HS-27A (cell line): ENCODE measurements around the gene ARHGAP6.

Experiments used
- DNase-seq: peaks from one replicate; pipeline ENCODE4 v3.0.0-alpha.2; 2012; ENCODE audit warnings: low read depth, missing footprints

The ARHGAP6 gene

DNA sequence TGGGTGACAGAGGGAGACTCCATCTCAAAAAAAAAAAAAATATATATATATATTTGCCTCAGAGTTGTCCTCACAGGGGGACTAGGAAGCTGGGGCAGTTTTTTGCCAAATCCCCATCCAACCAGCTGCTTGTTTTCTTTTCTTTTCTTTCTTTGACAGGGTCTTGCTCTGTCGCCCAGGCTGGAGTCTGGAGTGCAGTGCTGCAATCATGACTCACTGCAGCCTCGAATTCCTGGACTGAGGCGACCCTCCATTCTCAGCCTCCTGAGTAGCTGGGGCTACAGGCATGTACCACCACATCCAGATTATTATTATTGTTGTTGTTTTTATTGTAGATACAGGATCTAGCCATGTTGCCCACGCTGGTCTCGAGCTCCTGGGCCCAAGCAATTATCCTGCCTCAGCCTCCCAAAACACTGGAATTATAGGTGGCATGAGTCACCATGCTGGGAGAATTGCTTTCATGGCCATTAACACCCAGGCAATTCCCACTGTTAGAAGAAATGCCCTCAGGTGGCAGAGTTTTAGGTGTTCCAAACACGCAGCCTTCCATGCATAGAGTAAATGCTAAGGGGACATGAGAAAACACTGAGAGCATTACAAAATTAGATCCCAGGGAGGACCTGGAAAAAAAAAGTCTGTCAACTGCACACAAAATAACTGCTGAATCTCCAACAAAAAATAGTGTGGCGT, 98.0 kb downstream of the ARHGAP6 start:
- no peak for DNase-seq

DNA sequence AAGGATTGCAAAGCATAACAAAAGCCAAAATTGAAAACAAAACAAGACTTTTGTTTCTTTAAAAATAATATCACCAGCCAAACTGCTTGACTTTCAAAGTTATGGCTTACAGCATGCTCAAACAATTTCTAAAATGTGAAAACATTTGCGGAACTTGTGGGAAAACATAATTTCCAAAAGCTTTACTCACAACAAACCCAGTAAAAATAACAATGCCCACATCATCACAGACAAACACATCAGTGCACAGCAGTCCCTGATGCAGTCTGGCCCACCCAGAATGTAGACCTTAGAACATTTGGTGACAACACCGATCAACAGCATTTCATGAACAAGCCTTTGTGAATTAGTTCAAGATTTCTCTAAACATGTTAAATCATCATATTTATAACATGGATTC, 98.9 kb downstream of the ARHGAP6 start:
- no peak for DNase-seq

GRCh38 chrX:11566173-11566572, 99.5 kb downstream of the ARHGAP6 start:
- DNase-seq = no peak

DNA sequence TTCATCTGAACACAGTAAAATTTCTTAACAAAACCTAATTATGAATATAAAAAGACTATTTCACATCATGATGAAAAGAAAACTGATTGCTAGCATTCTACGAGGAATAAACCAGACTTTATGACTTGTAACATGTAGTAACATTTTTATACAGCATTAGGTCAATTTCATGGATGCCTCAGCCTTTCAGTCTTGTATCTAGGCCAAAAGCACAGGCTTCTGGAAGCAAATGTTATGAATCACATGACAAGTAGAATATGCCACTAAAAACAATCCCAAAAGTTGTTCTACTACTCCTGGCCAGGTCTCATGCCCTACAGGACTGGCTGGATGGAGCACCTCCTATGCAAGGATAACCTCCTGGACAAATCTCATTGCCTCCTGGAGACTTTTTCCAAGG, 101.2 kb downstream of the ARHGAP6 start:
- no peak for DNase-seq

DNA sequence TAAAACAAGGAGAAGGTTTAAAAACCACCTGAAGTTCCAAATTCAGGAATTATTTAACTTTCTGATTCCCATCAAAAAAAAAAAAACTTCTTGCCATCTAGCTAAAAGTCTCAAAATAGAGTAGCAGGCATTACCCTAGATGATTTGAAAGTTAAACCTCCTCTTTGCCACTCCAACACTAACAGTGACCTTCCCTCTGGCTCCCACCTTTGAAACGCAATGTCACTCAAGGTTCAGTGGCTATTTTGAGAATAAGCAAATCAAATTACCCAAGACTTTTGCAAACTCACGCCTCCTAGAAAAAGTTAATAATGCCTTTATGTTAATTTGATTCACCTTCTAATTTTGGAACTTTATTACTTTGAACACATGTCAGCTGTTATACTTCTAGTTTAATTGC, 103.2 kb downstream of the ARHGAP6 start:
- no peak for DNase-seq

DNA sequence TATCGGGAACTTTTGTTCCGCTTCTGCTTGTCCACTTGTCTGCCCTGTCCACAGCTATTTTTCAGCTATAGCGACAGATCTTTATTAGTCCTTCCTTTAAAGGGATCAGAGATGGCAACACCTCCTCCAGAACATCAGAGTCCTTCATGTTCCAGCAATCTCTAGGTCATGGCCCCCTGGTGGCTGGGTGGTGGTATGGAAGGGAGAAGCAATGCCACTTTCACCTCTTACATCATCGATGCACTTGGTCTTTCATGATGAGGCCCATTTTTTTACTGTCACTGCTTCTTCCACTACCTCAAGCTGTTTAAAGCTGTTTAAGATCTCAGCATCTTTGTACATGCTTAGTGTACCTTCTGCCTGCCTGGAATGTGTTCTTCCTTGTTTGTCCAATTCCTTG, 106.7 kb downstream of the ARHGAP6 start:
- DNase-seq = no peak

GRCh38 chrX:11557120-11557519, 108.6 kb downstream of the ARHGAP6 start:
- DNase-seq = no peak

- no peak for DNase-seq
Observed at GRCh38 chrX:11555759-11556158, 110.0 kb downstream of the ARHGAP6 start.

DNA sequence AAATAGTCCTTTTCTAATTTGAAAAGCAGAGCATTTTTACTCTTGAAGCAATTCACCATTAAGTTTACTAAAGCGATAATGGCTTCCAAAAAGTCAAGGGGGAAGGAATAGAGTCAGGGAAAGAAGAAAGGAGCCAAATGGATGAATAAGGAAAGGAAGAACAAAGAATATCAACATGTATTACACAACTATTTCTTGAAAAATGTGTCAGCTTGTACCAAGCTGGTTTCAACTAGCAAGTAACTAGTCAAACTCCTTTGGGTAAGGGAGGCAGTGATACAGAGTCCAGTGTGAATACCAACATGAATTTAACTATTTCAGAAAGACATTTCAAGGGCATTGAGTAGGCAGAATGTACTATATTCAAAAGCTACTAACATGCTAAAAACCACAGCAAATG, 112.1 kb downstream of the ARHGAP6 start:
- DNase-seq = no peak

- DNase-seq = no peak
Observed at GRCh38 chrX:11551151-11551550, 114.6 kb downstream of the ARHGAP6 start.

GRCh38 chrX:11546917-11547316, 118.8 kb downstream of the ARHGAP6 start:
- no peak for DNase-seq

DNA sequence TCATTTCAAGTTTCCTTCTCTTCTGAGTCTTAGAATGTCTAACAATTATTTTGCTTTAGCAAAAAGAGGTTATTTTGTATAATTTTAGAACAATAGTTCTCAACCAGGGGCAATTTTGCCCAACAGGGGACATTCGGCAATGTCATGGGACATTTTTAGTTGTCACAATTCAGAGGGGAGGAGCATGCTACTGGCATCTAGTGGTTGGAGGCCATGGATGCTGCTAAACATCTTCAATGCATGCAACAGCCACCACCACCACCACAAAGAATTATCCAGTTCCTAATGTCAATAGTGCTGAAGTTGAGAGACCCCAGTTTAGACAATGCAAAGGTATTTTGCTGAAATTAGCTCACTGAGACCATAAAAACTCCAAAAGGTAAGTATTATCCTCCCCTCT, 122.5 kb downstream of the ARHGAP6 start:
- no peak for DNase-seq

GRCh38 chrX:11541510-11541909, 124.2 kb downstream of the ARHGAP6 start:
- DNase-seq = no peak

DNA sequence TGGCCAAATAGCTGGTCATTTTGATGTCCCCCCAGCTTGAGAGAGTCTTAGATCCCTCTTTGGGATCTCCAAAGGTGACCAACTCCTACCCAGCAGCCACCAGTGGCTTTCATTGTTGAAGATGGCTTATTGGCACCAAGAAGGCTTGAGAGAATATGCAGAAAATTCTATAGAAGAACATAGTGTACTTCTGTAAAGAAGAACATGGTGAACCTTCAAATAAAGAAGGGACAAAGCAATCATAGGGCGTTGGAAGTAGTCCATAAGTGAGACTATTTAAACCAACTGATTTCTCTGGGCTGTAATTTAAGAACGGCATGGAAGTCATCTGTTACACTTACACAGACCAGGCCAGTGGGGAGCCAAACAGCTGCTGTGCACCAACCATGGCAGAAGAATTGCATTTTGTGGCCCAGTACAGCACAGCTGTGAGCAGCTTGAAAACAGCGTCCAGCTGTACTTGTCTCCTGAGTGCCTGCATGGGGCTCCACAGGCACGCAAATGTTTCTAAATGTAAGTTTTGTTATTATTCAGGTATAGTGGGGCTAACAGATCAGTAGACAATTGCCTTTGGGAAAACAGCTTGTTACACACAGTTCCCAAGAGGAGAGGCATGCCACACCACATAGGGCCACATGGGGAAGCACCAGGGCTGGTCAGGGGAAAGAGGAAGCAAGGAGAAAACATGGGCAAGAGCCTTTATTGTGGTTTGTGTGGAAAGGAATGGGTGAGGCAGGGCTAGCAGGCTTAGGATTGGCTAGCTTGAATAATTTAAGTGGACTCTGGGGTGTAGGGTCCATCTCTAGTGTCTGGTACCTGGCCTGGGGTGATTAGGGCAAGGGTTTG, 125.0 kb downstream of the ARHGAP6 start:
- no peak for DNase-seq

DNA sequence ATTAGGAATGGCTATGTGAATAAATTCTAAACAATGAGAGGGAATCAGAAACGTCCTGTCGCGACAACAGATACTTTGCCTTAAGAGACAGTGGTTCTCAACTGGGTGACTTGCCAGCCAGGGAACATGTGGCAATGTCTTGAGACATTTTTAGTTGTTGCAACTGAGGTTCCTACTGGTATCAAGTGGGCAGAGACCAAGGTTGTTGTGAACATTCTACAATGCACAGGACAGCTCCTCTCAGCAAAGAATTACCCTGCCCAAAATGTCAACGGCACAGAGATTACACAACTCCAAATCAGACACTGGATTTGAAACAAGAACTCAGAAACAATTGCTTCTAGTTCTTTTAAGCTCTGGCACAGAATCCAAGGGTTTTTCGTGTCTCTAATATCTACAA, 128.6 kb downstream of the ARHGAP6 start:
- no peak for DNase-seq

GRCh38 chrX:11535156-11535919, 130.4 kb downstream of the ARHGAP6 start:
- no peak for DNase-seq

DNA sequence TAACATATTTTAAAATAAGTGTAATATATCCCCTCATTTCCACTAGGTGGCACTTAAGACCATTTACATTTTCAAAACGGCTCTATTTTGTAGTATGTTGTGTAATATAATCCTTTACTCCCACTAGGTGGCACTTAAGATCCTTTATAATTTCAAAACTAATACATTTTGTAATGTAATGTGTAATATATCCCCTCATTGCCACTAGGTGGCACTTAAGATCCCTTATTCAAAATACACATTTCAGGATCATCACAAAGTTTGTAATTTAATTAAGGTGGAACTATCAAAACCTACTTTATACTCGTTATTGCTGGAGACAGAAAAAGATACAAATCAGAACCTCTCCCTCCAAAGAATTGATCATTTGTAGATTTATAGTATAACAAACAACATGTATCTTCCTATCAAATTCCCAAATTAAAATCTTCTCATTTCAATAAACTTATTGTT, 132.5 kb downstream of the ARHGAP6 start:
- peak; percentile 35 for DNase-seq

GRCh38 chrX:11532291-11533078, 133.2 kb downstream of the ARHGAP6 start:
- no peak for DNase-seq

DNA sequence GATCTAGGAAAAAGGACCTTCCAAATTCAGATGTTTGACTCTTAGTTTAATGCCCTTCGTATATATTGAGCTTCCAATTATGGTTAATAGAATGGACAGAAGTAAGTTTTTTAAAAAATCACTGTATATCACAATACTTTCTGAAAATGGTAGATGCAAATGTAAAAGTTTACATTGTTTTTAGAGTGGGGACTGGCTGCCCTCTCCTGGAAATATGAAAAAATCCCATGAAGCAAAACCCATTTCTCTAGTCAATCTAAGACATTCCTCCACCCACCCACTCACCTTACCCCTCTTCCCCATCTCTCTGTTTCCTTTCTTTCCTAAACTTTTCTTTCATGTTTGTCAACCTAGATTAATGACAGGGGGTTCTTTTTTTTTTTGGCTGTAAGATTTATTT, 134.5 kb downstream of the ARHGAP6 start:
- no peak for DNase-seq

GRCh38 chrX:11530621-11531020, 135.1 kb downstream of the ARHGAP6 start:
- DNase-seq = no peak

- DNase-seq = no peak
Observed at GRCh38 chrX:11528623-11529022, 137.1 kb downstream of the ARHGAP6 start.

- DNase-seq = no peak
Observed at GRCh38 chrX:11525685-11526084, 140.0 kb downstream of the ARHGAP6 start.
